ENCODE measurements around the gene TRH.
"Not testable (repeated sequence)": the region's sequence is repeated elsewhere in the genome, so short reads cannot be mapped to it uniquely, and the experiment has no call there.

TRH gene

GRCh38 chr3:129965937-129966336, 8.6 kb upstream of the TRH start:
- DNase-seq (ENCODE audit: low read depth): no peak

GRCh38 chr3:129966876-129967275, 7.6 kb upstream of the TRH start:
- DNase-seq (ENCODE audit: low read depth): no peak

GRCh38 chr3:129967761-129968160, 6.8 kb upstream of the TRH start:
- DNase-seq (ENCODE audit: low read depth): no peak

- no peak for DNase-seq (ENCODE audit: low read depth)
Observed at GRCh38 chr3:129971351-129972052, 3.0 kb upstream of the TRH start.

- no peak for DNase-seq (ENCODE audit: low read depth)
Observed at GRCh38 chr3:129972301-129972700, 2.2 kb upstream of the TRH start.

- DNase-seq (ENCODE audit: low read depth): no peak
Observed at GRCh38 chr3:129973853-129974563, 512 bp upstream of the TRH start.

GRCh38 chr3:129974833-129975704, 549 bp downstream of the TRH start:
- no peak for DNase-seq (ENCODE audit: low read depth)

- DNase-seq (ENCODE audit: low read depth): no peak
Observed at GRCh38 chr3:129975705-129976048, 1.2 kb downstream of the TRH start.

GRCh38 chr3:129976286-129976685, 1.8 kb downstream of the TRH start:
- no peak for DNase-seq (ENCODE audit: low read depth)

- DNase-seq (ENCODE audit: low read depth): no peak
Observed at GRCh38 chr3:129978123-129978522, 3.6 kb downstream of the TRH start.

- no peak for DNase-seq (ENCODE audit: low read depth)
Observed at GRCh38 chr3:129979905-129980304, 5.4 kb downstream of the TRH start.

- no peak for DNase-seq (ENCODE audit: low read depth)
Observed at GRCh38 chr3:129983561-129983960, 9.0 kb downstream of the TRH start.

- peak; percentile 14 for DNase-seq (ENCODE audit: low read depth)
Observed at GRCh38 chr3:129984125-129984524, 9.6 kb downstream of the TRH start.

GRCh38 chr3:129985113-129985512, 10.6 kb downstream of the TRH start:
- no peak for DNase-seq (ENCODE audit: low read depth)

GRCh38 chr3:129988429-129988828, 13.9 kb downstream of the TRH start:
- DNase-seq (ENCODE audit: low read depth): no peak

GRCh38 chr3:129989414-129989813, 14.9 kb downstream of the TRH start:
- DNase-seq (ENCODE audit: low read depth): no peak

- no peak for DNase-seq (ENCODE audit: low read depth)
Observed at GRCh38 chr3:129992781-129993180, 18.3 kb downstream of the TRH start.

- DNase-seq (ENCODE audit: low read depth): no peak
Observed at GRCh38 chr3:129994883-129995559, 20.5 kb downstream of the TRH start.

GRCh38 chr3:129996073-129996472, 21.6 kb downstream of the TRH start:
- no peak for DNase-seq (ENCODE audit: low read depth)

- not testable (repeated sequence) for DNase-seq (ENCODE audit: low read depth)
Observed at GRCh38 chr3:129999176-129999575, 24.7 kb downstream of the TRH start.

GRCh38 chr3:130002666-130003598, 28.4 kb downstream of the TRH start:
- not testable (repeated sequence) for DNase-seq (ENCODE audit: low read depth)
